Trophoblast cell (in vitro differentiated cells and primary cell): Measurements from ENCODE around the gene COL9A1.
A peak's percentile ranks its signal among the peaks of the same experiment; 100 is the strongest.

Source experiments
- DNase-seq, 2 donors: peaks; one replicate each; pipeline ENCODE4 v3.0.0-alpha.2; 2016
- H2AFZ ChIP-seq: 2 replicates; pipeline ENCODE4 v1.6.1; 2013; ENCODE audit warnings: low read length, moderate library complexity, mild to moderate bottlenecking; ENCODE audit not compliant: insufficient read depth, poor library complexity
- H2AK5ac ChIP-seq: 2 replicates; pipeline ENCODE4 v1.6.1; 2013; ENCODE audit warnings: mild to moderate bottlenecking, low read length
- H2BK120ac ChIP-seq: 2 replicates; pipeline ENCODE4 v1.6.1; 2013; ENCODE audit warnings: low read length, mild to moderate bottlenecking, moderate library complexity; ENCODE audit not compliant: insufficient read depth, poor library complexity
- H2BK12ac ChIP-seq: 2 replicates; pipeline ENCODE4 v1.6.1; 2013; ENCODE audit warnings: mild to moderate bottlenecking, low read length, moderate library complexity
- H2BK5ac ChIP-seq: 2 replicates; pipeline ENCODE4 v1.6.1; 2013; ENCODE audit warnings: low read length, low read depth, moderate library complexity, mild to moderate bottlenecking; ENCODE audit not compliant: poor library complexity
- H3K14ac ChIP-seq: 2 replicates; pipeline ENCODE4 v1.6.1; 2013; ENCODE audit warnings: mild to moderate bottlenecking, low read length
- H3K18ac ChIP-seq: 2 replicates; pipeline ENCODE4 v1.6.1; 2013; ENCODE audit warnings: mild to moderate bottlenecking, low read length
- H3K23ac ChIP-seq: 2 replicates; pipeline ENCODE4 v1.6.1; 2013; ENCODE audit warnings: low read length
- H3K27ac ChIP-seq: 2 replicates; pipeline ENCODE4 v1.5.1; 2013; ENCODE audit warnings: low read depth, mild to moderate bottlenecking, inconsistent platforms, low read length, moderate library complexity
- H3K27me3 ChIP-seq: 2 replicates; pipeline ENCODE4 v1.6.1; 2013; ENCODE audit warnings: inconsistent platforms, mild to moderate bottlenecking, low read length, moderate library complexity; ENCODE audit not compliant: insufficient read depth
- H3K36me3 ChIP-seq, 2 experiments: 1 replicate in 1 of 2; 2 replicates in 1 of 2; pipeline ENCODE4 v1.6.1; 2013; ENCODE audit warnings: low read length in 2 of 2, mild to moderate bottlenecking in 2 of 2, moderate library complexity in 1 of 2; ENCODE audit not compliant: insufficient read depth in 2 of 2, control insufficient read depth in 1 of 2
- H3K4ac ChIP-seq: 2 replicates; pipeline ENCODE4 v1.6.1; 2013; ENCODE audit warnings: low read depth, mild to moderate bottlenecking, low read length, moderate library complexity
- H3K4me1 ChIP-seq, 2 experiments: 1 replicate in 1 of 2; 2 replicates in 1 of 2; pipeline ENCODE4 v1.6.1; 2013; ENCODE audit warnings: low read length in 2 of 2, mild to moderate bottlenecking in 2 of 2, moderate library complexity in 1 of 2; ENCODE audit not compliant: insufficient read depth in 2 of 2, control insufficient read depth in 1 of 2
- H3K4me2 ChIP-seq: 2 replicates; pipeline ENCODE4 v1.6.1; 2013; ENCODE audit warnings: inconsistent platforms, mild to moderate bottlenecking, low read length, moderate library complexity
- H3K4me3 ChIP-seq: 2 replicates; pipeline ENCODE4 v1.5.1; 2013; ENCODE audit warnings: mild to moderate bottlenecking, low read depth, low read length, inconsistent platforms
- H3K79me1 ChIP-seq: one replicate; pipeline ENCODE4 v1.6.1; 2013; ENCODE audit warnings: low read length
- H3K79me2 ChIP-seq: 2 replicates; pipeline ENCODE4 v1.6.1; 2013; ENCODE audit warnings: low read length, mild to moderate bottlenecking; ENCODE audit not compliant: control insufficient read depth, insufficient read depth, poor library complexity
- H3K9ac ChIP-seq: 2 replicates; pipeline ENCODE4 v1.6.1; 2013; ENCODE audit warnings: mild to moderate bottlenecking, low read length
- H3K9me3 ChIP-seq: 2 replicates; pipeline ENCODE4 v1.6.1; 2013; ENCODE audit warnings: low read depth, mild to moderate bottlenecking, control low read depth, inconsistent platforms, low read length; ENCODE audit not compliant: insufficient read depth
- H4K12ac ChIP-seq: 2 replicates; pipeline ENCODE4 v1.6.1; 2013; ENCODE audit warnings: low read depth, mild to moderate bottlenecking, low read length, moderate library complexity
- H4K8ac ChIP-seq: 2 replicates; pipeline ENCODE4 v1.6.1; 2013; ENCODE audit warnings: low read depth, mild to moderate bottlenecking, low read length, moderate library complexity
- H4K91ac ChIP-seq: one replicate; pipeline ENCODE4 v1.6.1; 2013; ENCODE audit warnings: low read depth, mild to moderate bottlenecking, low read length, moderate library complexity
- WGBS: extraction: QIAGEN DNeasy Blood & Tissue Kit; methylation state at CpG from one replicate; pipeline ENCODE4 v1.1.7; 2013; ENCODE audit warnings: missing lambda C conversion rate; ENCODE audit not compliant: insufficient read length, insufficient coverage; ENCODE audit errors: extremely low coverage; 5-methylcytosine and 5-hydroxymethylcytosine counted together

COL9A1 gene

DNA sequence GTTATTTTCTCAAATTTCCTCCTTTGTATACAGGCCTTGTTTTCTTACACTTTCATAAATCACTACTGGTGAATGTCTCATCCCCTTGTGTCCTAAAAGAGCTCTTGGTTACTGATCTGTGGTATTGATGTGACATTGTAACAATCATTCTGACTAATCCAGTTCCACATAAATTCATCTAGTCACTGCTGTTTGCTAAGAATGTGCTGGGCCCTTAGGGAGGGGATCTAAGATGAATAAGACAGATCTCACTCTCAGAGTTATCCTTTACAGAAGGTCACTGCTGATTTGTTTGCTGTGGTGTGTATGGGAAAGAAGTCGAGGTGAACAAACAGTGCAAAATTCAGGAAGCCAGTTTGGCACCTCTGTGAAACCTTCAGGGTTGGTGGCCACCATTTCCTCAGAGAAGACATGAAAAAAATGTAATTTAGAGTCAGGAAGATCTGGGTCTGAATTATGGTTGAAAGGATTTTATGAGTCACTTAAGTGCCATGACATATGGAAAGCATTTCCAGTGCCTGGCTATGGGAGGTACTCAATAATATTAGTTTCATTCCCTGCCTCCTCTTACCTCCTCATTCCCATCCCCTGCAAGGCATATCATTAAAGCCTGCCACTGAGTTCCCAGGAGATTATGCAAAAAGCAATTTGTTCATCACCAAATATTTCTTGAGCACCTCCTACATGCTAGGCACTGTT lies 121.8 kb downstream of the COL9A1 start:
- no peak overlapping the region for H4K12ac ChIP-seq
- H4K8ac ChIP-seq = no peak overlapping the region
- no peak overlapping the region for H3K18ac ChIP-seq
- no peaks in the 10 kb centered on the region for H3K79me2 ChIP-seq
- H3K9ac ChIP-seq = no peak overlapping the region
- no peak overlapping the region for H4K91ac ChIP-seq
- no peaks in the 10 kb centered on the region for H3K4me1 ChIP-seq
- peak in 1 of 2 donors; percentile 34 for DNase-seq
- H2BK12ac ChIP-seq = no peak overlapping the region
- H3K4me3 ChIP-seq = no peak overlapping the region
- no peaks in the 10 kb centered on the region for H3K36me3 ChIP-seq
- no peaks in the 10 kb centered on the region for H3K27me3 ChIP-seq
- H2AFZ ChIP-seq = no peak overlapping the region
- no peak overlapping the region for H2AK5ac ChIP-seq
- H3K4me2 ChIP-seq = no peak overlapping the region
- H3K27ac ChIP-seq = no peak overlapping the region
- H2BK120ac ChIP-seq = no peak overlapping the region
- no peak overlapping the region for H3K4ac ChIP-seq
- H3K14ac ChIP-seq = no peak overlapping the region
- H3K9me3 ChIP-seq = no peaks in the 10 kb centered on the region
- no peak overlapping the region for H2BK5ac ChIP-seq
- no peaks in the 10 kb centered on the region for H3K79me1 ChIP-seq
- no peak overlapping the region for H3K23ac ChIP-seq
- no CpG with 5 or more reads among the region's 1 CpG for WGBS

DNA sequence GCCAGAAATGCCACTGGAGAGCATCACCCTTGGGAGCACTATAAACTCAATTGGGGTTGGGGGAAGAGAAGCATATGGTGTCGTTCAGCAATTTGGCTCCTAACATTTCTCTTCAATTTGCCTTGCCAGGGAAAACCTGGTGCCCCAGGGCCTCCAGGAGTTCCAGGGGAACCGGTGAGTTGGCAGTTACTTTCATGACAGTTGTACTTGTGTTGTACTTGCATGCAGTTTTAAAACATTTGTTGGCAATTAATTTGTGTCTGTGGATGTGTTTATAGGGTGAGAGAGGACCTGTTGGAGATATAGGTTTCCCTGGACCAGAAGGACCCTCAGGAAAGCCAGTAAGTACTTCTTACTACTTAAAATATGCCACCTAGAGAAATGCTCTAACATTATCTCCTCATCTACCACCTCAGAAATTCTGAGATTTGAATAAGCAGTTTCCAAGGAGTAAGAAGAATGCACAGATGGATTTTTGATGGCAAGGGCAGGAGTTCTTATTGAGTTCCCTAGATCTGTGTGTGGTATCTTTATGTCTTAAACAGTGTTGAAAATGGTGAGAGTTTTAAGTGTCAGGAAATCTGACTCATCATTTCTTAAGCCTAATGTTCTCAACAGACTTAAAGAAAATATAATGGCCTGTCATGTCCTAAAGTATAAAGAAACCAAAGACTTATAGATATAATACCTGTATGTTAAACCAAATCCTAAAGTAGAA lies 122.5 kb downstream of the COL9A1 start:
- H4K12ac ChIP-seq = no peak overlapping the region
- no peak overlapping the region for H3K18ac ChIP-seq
- H4K91ac ChIP-seq = no peak overlapping the region
- no peak overlapping the region for H2BK12ac ChIP-seq
- no peak overlapping the region for H3K23ac ChIP-seq
- H3K79me2 ChIP-seq = no peaks in the 10 kb centered on the region
- no peak overlapping the region for H2BK120ac ChIP-seq
- H3K14ac ChIP-seq = no peak overlapping the region
- no peaks in the 10 kb centered on the region for H3K4me1 ChIP-seq
- H2AK5ac ChIP-seq = no peak overlapping the region
- no peak overlapping the region for H3K9ac ChIP-seq
- no peak overlapping the region for H3K4ac ChIP-seq
- no peak overlapping the region for H2BK5ac ChIP-seq
- no CpG with 5 or more reads among the region's 2 CpGs for whole genome bisulfite sequencing
- no peak overlapping the region for H4K8ac ChIP-seq
- no peaks in the 10 kb centered on the region for H3K27me3 ChIP-seq
- no peak for DNase-seq
- H3K4me2 ChIP-seq = no peak overlapping the region
- no peaks in the 10 kb centered on the region for H3K9me3 ChIP-seq
- H3K36me3 ChIP-seq = no peaks in the 10 kb centered on the region
- no peak overlapping the region for H3K27ac ChIP-seq
- H2AFZ ChIP-seq = no peak overlapping the region
- no peaks in the 10 kb centered on the region for H3K79me1 ChIP-seq
- H3K4me3 ChIP-seq = no peak overlapping the region

DNA sequence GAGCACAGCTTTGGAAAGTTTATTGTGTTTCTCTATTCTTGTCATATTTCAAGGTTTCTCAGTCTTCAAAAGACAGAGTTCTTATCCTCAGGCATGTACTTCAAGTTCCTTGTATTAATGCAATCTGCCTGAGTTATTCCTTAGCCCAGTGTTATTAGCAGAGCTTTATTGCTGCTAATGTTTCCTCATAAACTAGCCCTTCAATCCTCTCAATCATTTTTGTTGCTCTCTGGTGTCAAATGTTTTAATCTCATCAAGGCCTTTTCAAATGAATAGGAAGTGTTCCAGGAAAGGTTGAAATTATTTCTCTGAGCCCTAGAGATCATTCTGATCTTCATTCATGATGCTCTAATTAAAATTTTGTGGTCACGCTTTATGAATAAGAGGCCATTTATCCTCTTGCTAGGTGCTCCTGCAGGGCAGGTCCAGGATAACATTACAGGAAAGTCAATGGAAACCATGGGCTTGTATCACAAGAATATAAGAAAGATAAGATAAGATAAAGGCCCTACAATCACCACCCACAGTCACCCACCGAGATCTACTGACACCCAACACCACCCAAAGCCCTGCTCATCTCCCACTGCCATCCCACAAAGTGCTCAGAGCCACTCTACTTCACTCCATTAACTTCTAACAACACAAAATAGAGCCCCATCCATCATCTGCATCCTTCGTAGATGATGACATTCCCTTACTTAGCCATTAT lies 125.9 kb downstream of the COL9A1 start:
- Histone ChIP-seq H3K18ac (no peak overlapping the region), H3K23ac (no peak overlapping the region), H3K9me3 (no peaks in the 10 kb centered on the region), H3K4me3 (no peak overlapping the region), H3K4ac (no peak overlapping the region), H3K27ac (no peak overlapping the region), H2AK5ac (no peak overlapping the region), H3K79me2 (no peaks in the 10 kb centered on the region), H3K4me2 (no peak overlapping the region), H4K8ac (no peak overlapping the region), H3K14ac (no peak overlapping the region), H2BK120ac (no peak overlapping the region), H4K91ac (no peak overlapping the region), H3K9ac (no peak overlapping the region), H2BK5ac (no peak overlapping the region), H3K36me3 (no peaks in the 10 kb centered on the region), H4K12ac (no peak overlapping the region), H3K4me1 (no peaks in the 10 kb centered on the region), H2AFZ (no peak overlapping the region), H3K79me1 (no peaks in the 10 kb centered on the region), H3K27me3 (no peaks in the 10 kb centered on the region), H2BK12ac (no peak overlapping the region)
- DNase-seq = no peak
- WGBS = no CpG with 5 or more reads among the region's 3 CpGs

DNA sequence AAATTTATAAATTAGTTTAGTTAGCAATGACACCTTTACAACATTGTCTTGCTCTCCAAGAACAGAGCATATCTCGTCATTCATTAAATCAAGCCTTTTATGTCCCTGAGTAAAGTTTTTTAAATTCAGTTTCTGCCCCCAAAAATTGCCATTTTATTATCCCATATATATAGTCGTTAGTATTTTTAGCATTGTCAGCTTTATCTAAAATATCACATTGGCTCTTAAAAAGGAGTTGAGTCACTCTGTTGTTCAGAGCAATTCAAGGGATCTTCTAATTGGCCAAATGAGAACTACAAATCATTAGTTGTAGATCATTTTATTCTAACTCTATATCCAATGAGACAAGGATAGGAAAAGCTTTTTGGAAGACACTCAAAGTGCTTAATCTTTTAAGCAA lies 127.1 kb downstream of the COL9A1 start:
- Histone ChIP-seq H3K79me2 (no peaks in the 10 kb centered on the region), H3K4me3 (no peak overlapping the region), H3K79me1 (no peaks in the 10 kb centered on the region), H3K18ac (no peak overlapping the region), H3K4me1 (no peaks in the 10 kb centered on the region), H3K14ac (no peak overlapping the region), H2BK12ac (no peak overlapping the region), H2AFZ (no peak overlapping the region), H2AK5ac (no peak overlapping the region), H3K36me3 (no peaks in the 10 kb centered on the region), H2BK120ac (no peak overlapping the region), H3K9ac (no peak overlapping the region), H3K23ac (no peak overlapping the region), H3K27ac (no peak overlapping the region), H3K27me3 (no peaks in the 10 kb centered on the region), H2BK5ac (no peak overlapping the region), H4K12ac (no peak overlapping the region), H4K8ac (no peak overlapping the region), H3K4me2 (no peak overlapping the region), H3K4ac (no peak overlapping the region), H4K91ac (no peak overlapping the region), H3K9me3 (no peaks in the 10 kb centered on the region)
- no CpG with 5 or more reads among the region's 2 CpGs for WGBS
- no peak for DNase-seq
